CD4-positive, alpha-beta T cell treated with Interleukin-21 for 1 hour (primary cell): Measurements from ENCODE around the gene H2AZ1.
"Not testable (repeated sequence)": the region's sequence is repeated elsewhere in the genome, so short reads cannot be mapped to it uniquely, and the experiment has no call there.

Experiments used
- DNase-seq: peaks from one replicate; pipeline ENCODE4 v3.0.0-alpha.2; 2020

H2AZ1 gene

DNA sequence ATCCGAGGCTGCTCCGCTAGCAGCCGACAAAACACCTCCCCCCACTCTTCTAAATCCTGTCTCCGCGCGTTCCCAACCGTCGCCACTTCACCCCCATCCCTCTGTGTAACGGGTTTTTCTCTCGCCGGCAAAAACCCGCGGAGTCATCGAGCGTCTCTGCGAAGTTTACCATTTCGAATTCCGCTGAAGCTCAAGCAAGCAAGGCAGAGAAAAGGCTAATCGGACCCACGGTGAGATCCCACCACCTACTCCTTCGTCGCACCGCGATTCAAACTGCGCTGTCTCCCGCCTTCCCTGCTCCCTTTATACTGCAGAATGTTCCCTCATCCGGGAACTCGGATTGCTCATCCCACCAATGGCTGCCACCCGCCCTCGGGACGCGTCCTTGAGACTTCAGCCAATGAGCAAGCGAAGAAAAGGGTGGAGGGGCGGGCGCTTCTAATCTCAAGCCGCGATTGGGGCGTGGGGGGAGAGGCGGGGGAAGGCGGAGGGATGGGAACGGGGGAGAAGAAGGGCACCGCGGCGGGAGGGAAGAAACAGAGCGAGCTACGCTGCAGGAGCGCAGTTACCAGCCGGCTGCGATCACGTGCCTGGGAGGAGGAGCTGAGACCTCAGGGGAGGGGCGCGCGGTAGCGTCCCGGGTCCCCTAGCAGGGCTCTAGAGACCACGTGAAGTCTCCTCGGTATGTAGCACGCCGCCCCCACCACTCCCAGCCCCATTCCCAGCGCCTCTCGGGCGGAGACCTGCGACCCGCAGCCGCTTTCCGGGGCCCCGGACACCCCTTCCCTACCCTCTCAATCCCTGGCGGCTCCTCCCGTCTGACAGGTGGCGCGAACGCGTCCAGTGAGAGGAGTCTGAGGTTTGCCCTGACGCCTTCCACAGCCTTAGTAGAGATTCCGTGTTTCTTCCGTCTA lies at the start of gene H2AZ1:
Gene H2AZ1 (minus strand): TSS at position 277 of the 914 bp plus-strand sequence. CDS start 105 bp downstream, at position 172.
- peak; percentile 98 for DNase-seq

DNA sequence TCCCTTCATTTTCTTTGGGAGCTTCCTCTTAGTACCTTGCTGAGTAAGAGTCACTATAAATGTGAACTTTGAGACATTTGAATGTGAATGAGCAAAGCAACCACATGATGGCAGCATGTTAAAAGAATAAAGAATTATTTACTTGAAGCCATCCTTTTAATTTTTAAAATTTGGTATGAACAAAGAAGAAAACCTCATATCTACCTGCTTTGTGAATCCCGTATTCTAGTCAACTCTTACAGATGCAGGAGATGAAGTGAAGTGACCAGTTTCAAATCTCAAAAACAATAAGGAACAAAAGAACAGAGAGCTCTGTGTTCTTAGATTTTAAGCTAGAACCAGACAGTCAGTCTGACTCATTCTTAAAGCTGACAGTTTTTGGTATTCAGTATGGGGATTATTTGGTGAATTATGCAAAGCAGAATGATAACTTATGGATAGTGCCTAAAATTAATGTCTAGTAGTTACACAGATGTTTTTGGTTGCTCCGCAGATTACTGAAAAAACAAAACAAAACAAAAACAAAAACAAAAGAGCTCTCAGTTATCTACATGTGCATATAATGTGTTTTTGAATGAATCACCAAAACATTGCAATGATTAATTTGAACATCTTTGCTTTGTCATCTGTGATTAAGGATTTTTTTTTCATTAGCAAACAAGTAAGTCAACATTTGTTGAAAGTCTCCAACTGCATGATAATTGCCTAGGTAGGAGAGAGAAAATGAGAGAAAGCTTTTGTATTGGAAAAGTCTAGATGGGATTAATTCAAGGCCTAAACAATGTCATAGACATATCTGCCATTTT lies 48.2 kb upstream of the H2AZ1 start:
- DNase-seq: no peak

GRCh38 chr4:99991741-99992140 lies 41.7 kb upstream of the H2AZ1 start:
- no peak for DNase-seq

- no peak for DNase-seq
Measured at GRCh38 chr4:99987681-99988080, 37.6 kb upstream of the H2AZ1 start.

DNA sequence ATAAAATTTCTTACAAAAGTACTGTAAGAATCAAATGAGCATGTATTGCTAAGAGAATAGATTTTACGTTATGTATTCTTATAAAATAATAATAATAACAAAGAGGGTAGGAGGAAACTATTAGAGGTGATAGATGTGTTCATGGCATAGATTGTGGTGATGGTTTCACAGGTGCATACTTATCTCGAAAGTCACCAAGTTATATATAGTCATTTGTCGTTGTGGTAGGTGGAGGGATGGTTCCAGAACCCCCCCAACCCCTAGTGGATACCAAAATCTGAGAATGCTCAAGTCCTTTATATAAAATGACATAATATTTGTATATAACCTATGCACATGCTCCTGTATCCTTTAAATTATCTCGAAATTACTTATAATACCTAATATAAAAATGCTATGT lies 36.7 kb upstream of the H2AZ1 start:
- no peak for DNase-seq

DNA sequence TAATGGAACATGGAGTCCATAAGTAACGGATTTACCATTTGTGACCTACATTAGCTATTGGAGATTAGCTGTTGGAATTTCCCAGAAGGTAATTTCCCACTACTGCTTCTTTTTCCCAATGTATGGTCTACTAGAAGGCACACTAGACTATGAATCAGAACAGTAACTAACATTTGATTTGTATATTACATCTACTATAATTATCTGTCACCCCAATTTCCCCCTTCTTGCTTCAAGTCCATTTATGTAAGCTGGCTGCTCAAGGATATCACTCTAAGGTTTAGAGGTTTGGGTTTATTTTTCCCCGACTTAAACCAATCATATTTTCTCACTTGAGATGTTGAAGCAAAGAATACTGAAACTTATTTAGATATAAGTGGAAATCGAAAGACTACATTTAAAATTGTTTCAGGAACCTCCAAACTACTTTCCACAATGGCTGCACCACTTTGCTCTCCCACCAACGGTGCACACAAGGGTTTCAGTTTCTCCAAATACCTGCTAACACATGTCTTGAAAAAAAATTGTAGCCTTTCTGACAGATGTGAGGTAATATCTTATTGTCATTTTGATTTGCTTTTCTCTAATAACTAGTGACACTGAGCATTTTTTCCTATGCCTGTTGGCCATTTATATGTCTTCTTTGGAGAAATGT lies 33.3 kb upstream of the H2AZ1 start:
- no peak for DNase-seq

DNA sequence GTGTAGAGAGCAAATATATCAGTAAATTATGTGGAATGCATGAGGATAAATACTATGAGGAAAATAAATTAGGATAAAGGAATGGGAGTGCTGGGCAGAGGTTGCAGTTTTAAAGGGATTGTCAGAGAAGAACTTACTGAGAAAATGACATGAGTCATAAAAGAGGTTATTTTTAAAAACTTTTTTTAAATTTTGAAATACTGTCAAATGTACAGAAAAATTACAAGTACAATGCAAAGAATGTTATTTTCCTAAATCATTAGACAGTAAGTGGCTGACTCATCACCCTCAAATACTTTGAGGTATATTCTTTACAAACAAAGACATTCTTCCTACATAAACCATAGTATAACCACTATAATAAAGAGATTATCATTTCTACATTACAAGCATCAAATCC lies 29.8 kb upstream of the H2AZ1 start:
- DNase-seq: no peak

GRCh38 chr4:99971453-99972111 lies 21.5 kb upstream of the H2AZ1 start:
- DNase-seq: no peak

GRCh38 chr4:99968330-99968729 lies 18.3 kb upstream of the H2AZ1 start:
- DNase-seq: no peak

GRCh38 chr4:99966692-99967091 lies 16.6 kb upstream of the H2AZ1 start:
- DNase-seq: no peak

- DNase-seq: peak; percentile 27
Measured at GRCh38 chr4:99965674-99966350, 15.7 kb upstream of the H2AZ1 start.

DNA sequence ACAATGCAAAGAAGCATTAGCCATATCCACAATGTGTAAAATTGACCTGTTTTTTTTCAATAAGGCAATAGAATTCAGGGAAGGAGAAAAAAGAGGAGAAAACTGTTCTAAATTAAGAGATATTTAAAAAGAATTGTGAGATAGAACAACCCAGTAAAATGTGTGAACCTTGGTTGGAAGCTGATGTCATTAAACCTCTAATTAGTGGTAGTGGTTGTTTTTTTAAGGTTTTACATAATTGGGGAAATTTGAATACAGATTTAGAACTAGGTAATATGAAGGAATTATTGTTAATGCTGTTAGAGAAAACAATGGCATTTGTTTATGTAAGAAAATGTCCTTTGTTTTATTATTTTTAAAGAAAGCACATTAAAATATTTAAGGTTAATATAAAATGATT lies 15.1 kb upstream of the H2AZ1 start:
- no peak for DNase-seq

DNA sequence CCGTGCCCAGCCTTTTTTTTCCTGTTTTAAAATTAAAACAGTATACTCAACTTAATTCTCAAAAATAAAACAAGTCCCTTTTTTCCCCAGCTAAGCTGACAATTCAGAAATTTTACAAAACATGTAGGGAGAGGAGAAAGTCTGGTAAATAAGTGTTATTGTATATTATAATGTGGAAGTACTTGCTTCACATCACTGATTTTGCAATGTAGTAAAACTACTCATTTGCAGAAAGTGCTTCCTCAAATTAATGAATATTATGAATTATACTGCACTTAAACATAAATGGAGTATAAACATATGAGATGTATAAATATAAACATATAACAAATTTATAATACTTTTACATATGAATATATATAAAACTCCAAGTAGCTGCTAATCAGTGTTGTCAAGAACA lies 11.6 kb upstream of the H2AZ1 start:
- no peak for DNase-seq

GRCh38 chr4:99960648-99961047 lies 10.6 kb upstream of the H2AZ1 start:
- no peak for DNase-seq

DNA sequence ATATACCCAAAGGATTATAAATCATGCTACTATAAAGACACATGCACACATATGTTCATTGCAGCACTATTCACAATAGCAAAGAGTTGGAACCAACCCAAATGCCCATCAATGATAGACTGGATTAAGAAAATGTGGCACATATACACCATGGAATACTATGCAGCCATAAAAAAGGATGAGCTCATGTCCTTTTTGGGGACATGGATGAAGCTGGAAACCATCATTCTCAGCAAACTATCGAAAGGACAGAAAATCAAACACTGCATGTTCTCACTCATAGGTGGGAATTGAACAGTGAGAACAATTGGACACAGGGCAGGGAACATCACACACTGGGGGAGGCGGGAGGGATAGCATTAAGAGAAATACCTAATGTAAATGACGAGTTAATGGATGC lies 8.1 kb upstream of the H2AZ1 start:
- not testable (repeated sequence) for DNase-seq

DNA sequence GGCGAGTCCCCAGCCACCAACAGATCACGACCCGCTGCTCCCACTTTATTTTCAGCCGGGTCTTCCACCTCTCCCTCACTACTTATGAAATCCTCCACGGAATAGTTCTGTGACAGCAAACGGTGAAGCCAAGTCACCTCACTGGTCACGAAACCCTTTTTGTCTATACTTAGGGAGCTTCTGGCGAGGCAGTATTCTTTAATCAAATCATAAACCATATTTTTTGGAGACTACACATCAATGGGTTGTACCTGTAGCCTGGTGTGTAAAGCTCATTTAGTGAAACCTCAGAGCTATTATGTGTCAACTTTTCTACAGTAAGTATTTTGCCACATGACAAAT lies 809 bp upstream of the H2AZ1 start:
- no peak for DNase-seq

DNA sequence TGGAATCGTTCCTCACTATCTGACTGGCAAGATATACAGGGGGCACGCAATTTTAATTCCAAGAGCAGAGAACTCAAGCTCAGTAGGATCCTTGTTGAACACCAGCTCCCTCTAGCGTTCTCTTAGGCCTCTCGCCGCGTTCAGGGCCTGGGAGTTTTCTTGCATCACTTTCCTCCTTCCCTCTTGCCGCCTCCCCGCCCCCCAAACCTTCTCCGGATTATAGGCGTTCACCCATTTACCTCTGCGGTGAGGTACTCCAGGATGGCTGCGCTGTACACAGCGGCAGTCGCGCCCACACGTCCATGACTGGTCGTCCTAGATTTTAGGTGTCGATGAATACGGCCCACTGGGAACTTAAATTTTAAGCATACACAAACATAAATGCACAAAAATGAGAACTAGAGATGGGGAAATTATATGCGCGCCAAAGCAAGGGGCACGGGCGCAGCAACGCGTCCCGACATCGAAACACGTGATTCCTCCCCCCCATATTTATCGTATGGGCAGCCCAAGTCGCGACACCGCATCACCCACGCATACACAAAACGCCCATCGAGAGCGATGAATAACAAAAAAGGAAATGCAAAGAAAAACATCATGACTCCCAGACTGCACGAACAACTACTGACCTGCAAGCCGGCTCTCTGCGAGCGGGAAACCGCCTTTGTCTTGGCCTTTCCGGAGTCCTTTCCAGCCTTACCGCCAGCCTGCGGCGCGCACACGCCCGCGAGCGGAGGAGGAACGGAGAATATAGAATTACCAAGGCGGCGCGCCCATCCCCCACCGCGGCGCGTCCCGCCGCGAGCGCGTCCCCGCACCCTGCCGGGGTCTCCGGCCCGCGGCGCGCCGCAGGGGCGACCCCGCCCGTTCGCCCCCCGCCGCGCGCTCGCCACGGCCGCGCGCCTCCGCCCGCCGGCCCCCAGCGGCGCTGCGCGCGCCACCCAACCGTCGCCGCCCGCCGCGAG lies 759 bp downstream of the H2AZ1 start:
- DNase-seq: peak; percentile 92

GRCh38 chr4:99947608-99948007 lies 2.5 kb downstream of the H2AZ1 start:
- DNase-seq: no peak

DNA sequence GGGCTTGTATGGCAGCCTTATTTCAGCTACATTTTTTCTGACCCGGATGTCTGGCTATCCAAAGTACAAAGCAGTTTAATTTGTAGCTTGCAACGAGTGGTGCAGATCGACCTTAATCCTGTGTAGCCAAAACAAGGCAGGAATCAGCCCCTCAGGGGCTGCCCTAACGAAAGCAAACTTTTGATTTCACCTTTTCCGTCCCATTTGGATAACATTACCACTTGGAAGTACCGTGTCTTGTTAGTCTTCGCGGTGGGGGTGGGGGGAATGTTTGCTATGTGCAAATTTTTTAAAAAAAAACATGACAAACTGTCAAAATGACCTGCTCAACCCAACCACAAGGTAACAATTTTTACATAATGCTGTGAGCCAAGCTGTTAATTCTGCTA lies 2.9 kb downstream of the H2AZ1 start:
- DNase-seq: no peak

DNA sequence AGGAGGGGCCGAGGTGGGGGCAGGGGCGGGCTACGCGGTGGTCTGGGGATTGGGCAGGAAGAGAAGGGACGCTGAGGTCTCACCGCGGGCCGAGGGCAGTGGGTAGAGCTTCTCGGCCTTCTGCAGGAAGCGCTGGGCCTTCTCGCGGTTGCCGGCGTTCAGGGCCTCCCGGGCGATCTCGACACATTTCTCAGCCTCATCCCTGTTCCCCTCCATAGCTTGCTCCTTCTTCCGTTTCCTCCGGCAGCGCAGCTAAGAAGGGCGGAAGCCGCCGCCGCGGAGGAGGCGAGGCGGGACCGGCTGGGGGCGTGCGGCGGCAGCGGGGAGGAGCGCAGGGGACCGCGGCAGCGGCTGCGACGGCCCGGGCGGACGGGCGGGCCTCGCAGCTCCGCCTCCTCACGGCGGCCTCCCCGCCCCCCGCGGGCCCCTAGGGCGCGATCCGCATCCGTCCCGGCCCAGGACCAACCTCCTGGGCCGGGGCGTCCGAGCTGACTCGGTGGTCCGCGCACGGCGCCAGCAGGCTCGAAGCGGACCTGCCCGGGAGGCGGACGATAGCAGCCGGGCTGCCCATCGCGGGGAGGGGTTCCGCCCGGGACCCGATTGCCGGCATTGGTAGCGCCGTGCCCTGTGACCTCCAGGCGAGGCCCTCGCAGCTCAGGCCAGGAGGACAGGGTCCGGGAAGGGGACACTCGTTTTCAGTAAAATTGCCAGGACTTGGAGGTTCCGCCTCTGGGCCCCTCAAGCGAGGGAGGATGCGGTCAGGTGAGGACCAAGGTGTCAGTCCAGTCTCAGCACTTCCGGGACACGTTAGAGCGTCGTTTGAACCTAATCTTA lies 3.5 kb downstream of the H2AZ1 start, which contains the start of gene DNAJB14:
Gene DNAJB14 (minus strand): TSS at position 263 of the 834 bp plus-strand sequence. CDS start 47 bp downstream, at position 216.
- DNase-seq: peak; percentile 84
